Fibroblast of pulmonary artery (primary cell): ENCODE data around the gene ISG20.
A peak's percentile ranks its signal among the peaks of the same experiment; 100 is the strongest.

Experiments
- DNase-seq: peaks from one replicate; pipeline ENCODE4 v3.0.0-alpha.2; 2010; ENCODE audit warnings: low read depth
- H3K4me3 ChIP-seq: replicated peaks from 2 replicates; pipeline ENCODE4 v1.5.1; 2011; ENCODE audit warnings: low read depth, mild to moderate bottlenecking, control low read depth, low read length, moderate library complexity
- TF ChIP-seq, protein P1 (sequence below): IDR thresholded peaks from 2 replicates; pipeline ENCODE4 v1.5.1; 2011; ENCODE audit warnings: mild to moderate bottlenecking, control low read depth, low read length, inconsistent platforms; ENCODE audit errors: missing control alignments

ISG20 gene

DNA sequence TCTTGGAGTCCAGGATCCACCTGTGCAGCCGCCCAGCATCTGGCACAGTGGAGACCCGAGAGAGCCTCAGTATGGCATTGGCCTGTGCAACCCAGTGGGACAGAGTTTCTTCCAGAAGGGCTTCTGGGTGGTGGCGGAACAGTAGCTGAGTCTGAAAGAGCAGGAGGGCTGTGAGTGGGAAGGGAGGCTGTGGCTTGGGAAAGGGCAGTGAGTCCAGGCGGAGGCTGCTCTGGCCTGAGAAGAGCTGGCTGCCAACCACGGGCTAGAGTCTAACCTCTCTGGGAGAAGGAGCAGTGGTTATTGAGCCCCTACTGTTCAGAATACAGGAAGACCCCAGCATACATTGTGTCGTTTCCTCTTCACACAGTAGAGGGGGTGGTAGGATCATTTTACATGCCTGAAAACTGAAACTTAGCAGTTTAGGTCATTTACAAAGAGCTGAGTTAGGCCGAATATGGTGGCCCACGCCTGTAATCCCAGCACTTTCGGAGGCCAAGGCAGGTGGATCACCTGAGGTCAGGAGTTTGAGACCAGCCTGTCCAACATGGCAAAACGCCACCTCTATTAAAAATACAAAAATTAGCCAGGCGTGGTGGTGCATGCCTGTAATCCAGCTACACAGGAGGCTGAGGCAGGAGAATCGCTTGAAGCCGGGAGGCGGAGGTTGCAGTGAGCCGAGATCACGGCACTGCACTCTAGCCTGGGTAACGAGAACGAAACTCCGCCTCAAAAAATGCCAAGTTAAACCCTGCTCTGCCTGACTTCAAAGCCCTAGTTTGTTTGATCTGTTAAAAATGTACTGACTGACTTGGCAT is 14.5 kb upstream of the ISG20 start:
- peak; percentile 72 for DNase-seq
- H3K4me3 ChIP-seq, result no peak overlapping the region
- TF ChIP-seq, protein P1, sequence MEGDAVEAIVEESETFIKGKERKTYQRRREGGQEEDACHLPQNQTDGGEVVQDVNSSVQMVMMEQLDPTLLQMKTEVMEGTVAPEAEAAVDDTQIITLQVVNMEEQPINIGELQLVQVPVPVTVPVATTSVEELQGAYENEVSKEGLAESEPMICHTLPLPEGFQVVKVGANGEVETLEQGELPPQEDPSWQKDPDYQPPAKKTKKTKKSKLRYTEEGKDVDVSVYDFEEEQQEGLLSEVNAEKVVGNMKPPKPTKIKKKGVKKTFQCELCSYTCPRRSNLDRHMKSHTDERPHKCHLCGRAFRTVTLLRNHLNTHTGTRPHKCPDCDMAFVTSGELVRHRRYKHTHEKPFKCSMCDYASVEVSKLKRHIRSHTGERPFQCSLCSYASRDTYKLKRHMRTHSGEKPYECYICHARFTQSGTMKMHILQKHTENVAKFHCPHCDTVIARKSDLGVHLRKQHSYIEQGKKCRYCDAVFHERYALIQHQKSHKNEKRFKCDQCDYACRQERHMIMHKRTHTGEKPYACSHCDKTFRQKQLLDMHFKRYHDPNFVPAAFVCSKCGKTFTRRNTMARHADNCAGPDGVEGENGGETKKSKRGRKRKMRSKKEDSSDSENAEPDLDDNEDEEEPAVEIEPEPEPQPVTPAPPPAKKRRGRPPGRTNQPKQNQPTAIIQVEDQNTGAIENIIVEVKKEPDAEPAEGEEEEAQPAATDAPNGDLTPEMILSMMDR, result peak; percentile 52

DNA sequence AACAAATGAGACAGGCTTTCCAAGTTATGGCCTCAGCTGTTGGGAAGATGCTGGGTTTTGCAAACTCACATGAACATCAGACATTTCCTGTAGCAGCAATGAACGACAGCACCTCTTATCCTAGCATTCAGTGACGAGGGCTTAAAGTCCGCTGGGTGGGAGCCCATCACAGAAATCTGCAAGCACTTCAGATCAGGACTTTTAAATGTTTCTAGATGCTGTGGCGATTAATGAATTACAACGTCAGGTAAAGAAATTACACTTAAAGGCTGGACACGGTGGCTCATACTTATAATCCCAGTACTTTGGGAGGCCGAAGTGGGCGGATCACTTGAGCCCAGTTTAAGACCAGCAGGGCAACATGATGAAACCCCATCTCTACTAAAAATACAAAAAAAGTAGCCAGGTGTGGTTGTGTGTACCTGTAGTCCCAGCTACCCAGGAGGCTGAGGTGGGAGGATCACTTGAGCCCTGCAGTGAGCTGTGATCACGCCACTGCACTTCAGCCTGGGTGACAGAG is 13.8 kb upstream of the ISG20 start:
- TF ChIP-seq, protein P1, result no peak
- no peak overlapping the region for H3K4me3 ChIP-seq
- no peak for DNase-seq

DNA sequence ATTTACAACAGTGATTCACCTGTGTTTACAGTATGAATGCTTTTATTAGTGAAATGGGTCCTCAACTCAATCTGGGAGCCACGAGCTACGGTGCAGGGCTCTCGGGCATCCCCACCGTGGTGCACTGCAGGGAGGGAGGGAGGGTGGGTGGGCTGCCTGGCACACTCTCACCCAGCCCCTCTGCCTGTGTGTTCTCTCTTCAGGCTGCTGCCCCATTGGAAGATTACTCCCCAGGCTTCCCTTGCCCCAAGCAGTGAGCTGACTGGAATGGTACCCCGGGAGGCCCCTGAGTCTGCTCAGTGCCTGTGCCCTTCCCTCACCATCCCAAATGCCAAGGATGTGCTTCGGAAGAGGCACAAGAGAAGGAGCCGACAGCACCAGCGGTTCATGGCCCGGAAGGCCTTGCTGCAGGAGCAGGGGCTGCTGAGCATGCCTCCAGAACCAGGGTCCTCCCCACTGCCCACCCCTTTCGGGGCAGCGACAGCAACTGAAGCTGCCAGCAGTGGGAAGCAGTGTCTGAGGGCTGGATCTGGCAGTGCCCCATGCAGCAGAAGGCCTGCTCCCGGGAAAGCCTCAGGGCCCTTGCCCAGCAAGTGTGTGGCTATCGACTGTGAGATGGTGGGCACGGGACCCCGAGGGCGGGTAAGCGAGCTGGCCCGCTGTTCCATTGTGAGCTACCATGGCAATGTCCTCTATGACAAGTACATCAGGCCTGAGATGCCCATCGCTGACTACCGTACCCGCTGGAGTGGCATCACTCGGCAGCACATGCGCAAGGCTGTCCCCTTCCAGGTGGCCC is 12.7 kb upstream of the ISG20 start:
- DNase-seq, result no peak

DNA sequence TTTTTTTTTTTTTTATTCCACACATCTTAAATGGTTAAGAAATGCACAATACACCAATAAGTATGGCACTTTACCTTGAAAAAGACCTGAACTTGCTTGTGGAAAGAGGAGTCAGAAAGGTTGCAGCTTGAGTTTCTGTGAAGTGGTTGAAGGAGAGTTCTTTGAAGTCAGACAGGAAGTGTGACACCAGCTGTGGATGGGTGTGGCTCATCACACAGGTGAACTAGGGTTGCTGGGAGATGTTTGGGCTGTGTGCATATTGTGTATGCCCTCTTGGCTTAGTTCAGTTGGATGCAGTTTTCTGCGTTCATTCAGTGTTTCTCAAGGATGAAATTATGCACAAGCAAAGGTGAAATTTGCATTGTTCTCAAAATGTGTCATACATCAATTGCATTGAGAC is 11.4 kb upstream of the ISG20 start:
- no peak overlapping the region for H3K4me3 ChIP-seq
- TF ChIP-seq, protein P1, result no peak
- no peak for DNase-seq

More for the DNA sequence above, 12.7 kb upstream of the ISG20 start:
- H3K4me3 ChIP-seq, result no peak overlapping the region
- TF ChIP-seq, protein P1, result no peak

DNA sequence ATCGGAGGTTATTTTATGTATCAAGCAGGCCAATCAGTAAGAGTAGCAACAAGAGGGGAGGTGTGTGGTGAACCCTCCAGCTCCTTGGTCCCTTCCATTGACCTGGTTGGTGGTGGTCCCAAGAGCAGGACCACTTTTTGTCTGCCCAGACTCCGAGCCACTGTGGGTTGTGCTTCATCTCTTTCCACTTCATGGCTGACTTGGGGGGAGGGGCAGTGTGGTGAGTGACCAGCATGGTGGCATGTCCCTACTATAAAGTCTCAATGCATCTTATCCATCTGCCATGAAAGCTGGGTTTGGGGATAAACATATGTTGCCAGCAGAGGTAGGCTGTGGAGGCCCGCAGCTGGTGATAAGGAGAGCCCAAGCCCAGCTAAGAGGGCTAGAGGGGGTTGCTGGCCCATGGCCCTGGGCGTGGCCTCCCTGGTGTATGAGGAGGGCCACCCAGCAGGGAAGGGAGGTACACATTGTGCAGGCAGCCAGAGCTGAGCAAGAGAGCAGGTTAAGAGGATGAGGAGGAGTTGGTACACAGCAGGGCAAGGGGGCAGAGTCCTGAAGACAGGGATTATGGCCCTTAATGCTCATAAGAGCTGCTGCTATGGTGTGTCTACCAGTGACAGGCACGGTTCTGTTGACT is 10.7 kb upstream of the ISG20 start:
- no peak for DNase-seq
- TF ChIP-seq, protein P1, result no peak
- H3K4me3 ChIP-seq, result no peak overlapping the region

DNA sequence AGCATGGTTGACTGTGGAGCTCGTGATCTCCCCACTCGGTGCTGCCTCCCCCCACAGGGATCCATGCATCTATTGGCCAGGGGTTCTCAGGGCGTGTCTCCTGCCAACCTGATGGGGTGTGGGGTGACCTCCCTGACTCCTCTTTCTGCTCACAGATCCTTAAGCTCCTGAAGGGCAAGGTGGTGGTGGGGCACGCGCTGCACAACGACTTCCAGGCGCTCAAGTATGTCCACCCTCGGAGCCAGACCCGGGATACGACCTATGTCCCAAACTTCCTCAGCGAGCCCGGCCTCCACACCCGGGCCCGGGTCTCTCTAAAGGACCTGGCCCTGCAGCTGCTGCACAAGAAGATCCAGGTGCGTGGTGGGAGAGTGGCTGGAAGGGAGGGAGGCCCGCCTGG is 9.7 kb upstream of the ISG20 start:
- TF ChIP-seq, protein P1, result no peak
- H3K4me3 ChIP-seq, result no peak overlapping the region
- DNase-seq, result no peak
